OCI-M1 (cell line): ENCODE data around the gene IMMP2L.
"Not testable (repeated sequence)": the region's sequence is repeated elsewhere in the genome, so short reads cannot be mapped to it uniquely, and the experiment has no call there.

ENCODE experiments used
- DNase-seq: peaks from one replicate; lab custom pipeline; 2025; lab: John Stamatoyannopoulos, UW

IMMP2L gene

DNA sequence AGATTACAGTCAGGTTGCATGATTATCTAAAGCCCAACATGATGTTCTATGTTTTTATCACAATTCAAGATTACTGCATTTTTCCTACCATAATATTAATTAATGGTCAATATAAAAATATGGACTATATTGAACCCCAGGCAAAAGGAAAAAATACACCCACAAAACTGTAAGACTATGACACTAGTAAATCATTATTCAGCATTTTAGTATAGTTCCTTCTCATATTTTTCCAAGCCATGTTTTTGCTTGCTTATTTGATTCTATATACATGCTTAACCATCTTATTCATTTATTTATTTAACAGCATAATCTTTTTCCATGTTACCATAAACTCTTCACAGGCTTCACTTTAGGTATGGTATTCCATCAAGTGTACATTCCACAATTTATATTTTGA, 101.6 kb downstream of the IMMP2L start:
- DNase-seq: no peak

DNA sequence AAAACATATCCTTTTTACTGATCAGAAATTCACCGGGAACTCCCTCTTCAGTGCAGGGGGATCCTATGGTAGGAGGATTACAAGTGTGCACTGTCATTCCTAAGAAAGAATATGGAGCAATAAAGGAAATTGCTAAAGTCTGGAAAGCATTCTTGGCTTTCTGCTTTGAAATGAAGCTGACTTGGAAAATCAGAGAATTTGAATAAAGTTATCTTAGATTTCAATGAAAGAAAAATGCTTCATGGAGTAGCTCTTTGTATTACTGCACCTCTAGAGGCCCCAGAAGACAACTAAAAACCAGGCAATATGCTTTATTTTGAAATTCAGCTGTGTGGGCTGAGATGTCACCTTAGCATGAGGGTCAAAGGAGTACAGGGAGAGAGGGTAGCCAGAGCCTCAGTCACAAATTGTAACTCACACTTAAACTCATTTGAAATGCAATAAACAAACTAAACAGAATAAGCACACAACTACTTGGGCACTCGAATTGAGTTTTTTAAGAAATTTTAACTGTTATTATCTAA, 102.5 kb downstream of the IMMP2L start:
- DNase-seq: peak; percentile 36

DNA sequence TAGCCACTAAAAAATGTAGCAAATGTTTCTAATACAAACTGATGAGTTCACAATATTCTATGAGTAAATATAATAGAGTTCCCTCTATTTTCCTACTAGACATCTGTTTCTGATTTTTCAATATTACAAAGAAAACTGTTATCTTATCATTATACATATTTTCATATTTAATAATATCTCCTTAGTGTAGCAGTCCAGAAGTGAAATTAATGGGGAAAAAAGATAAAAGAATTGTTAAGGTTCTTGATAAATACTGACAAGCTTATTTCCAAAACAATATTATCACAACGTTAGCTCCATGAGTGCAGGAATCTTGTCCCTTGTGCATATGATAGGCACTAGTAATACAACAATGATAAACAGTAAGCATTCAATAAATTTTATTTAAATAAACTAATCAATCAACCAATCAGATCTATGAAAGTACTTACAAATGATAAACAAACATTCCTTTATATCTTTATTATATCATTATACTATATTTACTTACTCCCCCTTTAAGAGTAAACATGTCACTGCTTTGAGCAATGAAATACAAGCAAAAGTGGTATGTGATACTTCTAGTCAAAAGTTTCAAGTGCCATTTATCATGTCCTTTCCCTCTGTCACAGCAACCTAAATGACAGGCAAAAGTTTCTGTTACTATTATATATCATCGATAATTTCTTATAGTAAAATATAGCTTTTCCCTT, 103.1 kb downstream of the IMMP2L start:
- no peak for DNase-seq

DNA sequence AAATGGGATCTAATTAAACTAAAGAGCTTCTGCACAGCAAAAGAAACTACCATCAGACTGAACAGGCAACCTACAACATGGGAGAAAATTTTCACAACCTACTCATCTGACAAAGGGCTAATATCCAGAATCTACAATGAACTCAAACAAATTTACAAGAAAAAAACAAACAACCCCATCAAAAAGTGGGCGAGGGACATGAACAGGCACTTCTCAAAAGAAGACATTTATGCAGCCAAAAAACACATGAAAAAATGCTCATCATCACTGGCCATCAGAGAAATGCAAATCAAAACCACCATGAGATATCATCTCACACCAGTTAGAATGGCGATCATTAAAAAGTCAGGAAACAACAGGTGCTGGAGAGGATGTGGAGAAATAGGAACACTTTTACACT, 111.6 kb downstream of the IMMP2L start:
- DNase-seq: not testable (repeated sequence)

DNA sequence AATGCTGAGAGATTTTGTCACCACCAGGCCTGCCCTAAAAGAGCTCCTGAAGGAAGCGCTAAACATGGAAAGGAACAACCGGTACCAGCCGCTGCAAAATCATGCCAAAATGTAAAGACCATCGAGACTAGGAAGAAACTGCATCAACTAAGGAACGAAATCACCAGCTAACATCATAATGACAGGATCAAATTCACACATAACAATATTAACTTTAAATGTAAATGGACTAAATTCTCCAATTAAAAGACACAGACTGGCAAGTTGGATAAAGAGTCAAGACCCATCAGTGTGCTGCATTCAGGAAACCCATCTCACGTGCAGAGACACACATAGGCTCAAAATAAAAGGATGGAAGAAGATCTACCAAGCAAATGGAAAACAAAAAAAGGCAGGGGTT, 114.8 kb downstream of the IMMP2L start:
- DNase-seq: not testable (repeated sequence)

DNA sequence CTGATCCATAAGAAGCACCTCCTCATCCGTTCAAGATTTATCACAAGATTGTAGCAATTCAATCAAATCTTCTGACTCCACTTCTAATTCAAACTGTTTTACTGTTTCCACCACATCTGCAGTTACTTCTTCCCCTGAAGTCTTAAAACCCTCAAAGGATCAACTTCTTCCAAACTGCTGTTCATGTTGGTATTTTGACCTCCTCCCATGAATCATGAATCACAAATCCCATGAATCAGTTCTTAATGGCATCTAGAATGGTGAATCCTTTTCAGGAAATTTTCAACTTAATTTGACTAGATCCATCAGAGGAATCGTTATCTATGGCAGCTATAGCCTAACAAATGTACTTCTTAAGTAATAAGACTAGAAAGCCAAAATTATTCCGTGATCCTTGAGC, 122.3 kb downstream of the IMMP2L start:
- DNase-seq: no peak

DNA sequence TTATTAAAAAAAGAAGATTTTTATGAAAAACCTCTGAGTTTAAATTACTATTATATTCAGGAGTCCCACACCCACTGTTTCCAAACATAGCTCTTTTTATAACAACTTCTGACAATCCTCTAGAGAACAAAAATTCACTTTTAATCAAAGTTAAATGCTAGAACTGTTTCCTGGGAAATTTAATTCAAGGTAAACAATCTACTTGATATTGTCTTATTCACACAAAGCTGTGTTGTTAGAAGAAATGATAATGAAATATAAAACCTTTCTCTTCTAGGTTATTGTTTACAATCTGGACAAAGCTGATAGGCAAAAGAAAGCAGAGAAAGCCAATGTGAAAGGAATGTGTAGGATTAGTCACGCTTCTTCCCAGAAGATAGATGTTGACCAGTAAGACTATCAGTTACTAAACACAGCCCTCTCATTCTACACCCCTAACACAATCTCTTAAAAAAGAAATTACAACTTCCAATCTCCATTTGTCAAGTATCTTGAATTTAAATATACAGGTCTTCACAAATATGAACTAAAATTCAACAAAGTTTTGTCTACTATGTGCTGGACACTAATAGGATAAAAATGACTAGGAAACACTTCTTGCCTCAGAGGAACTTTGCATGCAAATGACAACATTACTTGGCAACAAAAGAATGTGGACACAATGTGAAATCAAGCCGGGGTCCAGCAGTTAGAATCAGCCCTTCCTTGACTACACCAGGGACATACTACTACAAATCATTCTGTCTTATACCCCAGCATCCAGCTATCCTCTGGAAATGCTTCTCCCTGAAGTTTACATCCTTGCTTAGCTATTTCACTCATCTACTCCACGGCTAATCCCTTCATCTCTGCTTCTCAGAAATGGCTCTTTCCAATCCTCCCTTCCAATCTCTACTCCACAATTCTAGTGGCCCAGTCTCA, 123.7 kb downstream of the IMMP2L start:
- DNase-seq: peak; percentile 87

DNA sequence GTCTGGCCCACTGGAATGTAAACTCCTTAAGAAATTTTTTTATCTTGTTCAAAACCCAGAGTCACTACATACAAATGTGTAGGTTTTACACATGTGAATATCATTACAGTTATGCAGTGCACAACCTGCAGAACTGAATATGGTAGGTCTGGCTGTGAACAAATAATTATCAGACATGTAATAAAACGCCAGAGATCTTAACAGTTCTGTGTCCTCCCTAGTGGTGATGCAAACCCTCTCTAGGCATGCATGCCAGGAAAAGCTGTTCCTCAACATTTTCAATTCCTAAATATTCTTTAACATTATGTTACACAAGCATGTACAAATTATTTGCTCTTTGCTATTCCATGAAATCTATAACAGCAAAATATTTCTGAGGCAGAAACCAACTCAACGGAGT, 124.6 kb downstream of the IMMP2L start:
- DNase-seq: peak; percentile 22

DNA sequence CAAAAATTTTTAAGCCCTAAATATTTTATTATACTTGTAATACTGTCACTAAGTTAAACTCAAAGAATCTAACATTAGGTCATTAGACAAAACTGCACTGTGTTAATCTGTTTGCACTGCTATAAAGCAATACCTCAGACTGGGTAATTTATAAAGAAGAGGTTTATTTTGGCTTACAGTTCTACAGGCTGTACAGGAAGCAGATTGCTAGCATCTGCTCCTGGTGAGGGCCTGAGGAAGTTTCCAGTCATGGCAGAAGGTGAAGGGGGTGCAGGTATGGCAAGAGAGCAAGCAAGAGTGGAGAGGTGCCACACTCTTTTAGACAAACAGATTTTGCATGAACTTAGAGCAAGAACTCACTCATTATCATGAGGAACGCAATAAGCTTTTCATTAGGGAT, 125.7 kb downstream of the IMMP2L start:
- DNase-seq: no peak

DNA sequence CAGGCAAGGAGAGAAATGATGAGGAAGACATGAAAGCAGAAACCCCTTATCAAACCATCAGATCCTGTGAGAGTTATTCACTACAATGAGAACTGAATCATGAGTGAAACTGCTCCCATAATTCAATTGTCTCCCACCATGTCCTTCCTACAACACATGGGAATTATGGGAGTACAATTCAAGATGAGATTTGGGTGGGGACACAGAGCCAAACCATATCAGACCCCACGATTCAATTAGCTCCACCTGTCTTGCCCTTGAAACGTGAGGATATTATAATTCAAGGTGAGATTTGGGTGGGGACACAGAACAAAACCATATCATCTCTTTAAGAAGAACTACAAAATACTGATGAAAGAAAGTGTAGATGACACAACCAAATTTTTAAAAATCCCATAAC, 128.9 kb downstream of the IMMP2L start:
- DNase-seq: no peak

DNA sequence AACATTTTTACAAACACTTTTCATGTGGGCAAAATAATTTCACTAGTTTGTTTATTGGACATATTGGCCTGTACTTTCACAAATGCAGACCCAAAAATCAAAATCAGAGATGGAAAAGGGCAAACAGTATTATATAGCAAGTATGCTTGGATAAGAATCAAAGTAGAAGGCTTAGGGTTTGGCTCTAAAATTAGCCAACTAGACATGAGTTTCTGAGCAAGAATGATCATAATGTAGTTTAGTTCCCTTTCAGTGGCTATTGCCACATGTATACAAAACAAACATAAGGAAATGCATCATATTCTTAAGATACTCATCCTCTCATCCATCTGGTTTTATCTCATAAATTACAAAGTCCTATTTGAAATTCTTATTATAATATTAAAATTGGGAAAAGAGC, 132.5 kb downstream of the IMMP2L start:
- DNase-seq: no peak

DNA sequence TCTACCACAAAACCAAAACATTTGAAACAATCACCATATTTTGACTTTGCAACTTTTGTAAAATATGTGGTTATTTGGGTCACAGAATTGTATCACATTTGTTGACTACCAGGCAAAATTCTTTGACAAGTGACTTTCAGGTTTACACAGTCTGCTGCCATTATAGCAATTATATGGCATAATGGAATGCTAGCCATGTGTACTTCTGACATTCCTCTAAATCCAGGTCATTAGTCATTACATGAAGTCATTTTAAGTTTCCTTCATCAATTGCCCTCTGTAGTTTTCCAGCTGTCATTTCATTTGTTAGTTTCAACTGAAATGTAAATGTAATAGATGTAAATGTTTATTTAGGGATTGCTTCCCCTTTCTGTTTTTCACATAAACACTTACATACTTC, 137.5 kb downstream of the IMMP2L start:
- no peak for DNase-seq

DNA sequence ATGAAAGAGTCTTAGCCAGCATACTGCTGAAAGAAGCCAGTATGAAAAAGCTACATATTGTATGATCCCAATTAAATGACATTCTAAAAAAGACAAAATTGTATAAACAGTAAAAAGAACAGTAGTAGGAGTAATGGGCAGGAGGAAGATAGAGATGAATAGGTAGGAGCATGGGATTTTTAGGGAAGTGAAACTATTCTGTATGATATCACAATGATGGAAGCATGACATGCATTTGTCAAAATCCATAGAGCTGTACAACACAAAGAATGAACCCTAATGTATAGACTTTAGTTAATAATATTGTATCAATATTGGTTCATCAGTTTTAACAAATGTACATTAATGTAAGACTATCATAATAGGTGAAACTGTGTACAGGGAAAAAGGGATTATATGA, 147.9 kb downstream of the IMMP2L start:
- DNase-seq: no peak

DNA sequence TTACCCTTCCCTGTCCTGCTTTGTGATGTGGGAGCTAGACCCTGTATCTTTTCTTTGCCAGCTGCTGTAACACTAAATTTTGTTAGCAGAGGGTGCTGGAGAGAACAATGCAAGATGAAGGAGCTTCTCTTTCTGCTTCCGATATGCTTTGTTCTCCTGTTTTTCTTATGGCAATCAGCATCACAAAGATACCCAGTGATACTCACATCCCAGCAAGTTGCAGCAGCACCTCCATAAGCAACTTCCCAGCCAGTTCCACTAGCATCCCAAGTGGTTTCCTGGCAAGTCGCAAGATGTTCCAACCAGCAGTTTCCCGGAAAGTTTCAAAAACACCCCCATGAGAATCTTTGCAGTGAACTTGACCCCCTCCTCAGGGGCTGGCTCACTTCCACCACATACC, 148.6 kb downstream of the IMMP2L start:
- DNase-seq: peak; percentile 12

DNA sequence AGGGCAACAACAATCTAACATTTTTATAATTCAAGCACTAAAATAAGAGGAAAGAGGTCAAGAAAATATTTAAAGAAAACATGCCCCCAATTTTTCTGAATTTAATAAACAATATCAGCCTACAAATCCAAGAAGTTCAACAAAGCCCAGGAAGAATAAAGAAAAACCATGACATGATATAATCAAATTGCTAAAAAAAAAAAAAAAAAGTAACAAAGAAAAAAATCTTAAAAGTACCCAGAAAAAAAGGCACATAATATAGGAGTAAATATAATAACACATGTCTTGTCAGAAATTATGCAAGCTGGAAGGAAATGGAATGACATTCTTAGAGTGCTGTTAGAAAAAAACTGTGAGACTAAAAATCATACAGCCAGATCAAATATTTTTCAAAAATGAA, 151.4 kb downstream of the IMMP2L start:
- DNase-seq: no peak

DNA sequence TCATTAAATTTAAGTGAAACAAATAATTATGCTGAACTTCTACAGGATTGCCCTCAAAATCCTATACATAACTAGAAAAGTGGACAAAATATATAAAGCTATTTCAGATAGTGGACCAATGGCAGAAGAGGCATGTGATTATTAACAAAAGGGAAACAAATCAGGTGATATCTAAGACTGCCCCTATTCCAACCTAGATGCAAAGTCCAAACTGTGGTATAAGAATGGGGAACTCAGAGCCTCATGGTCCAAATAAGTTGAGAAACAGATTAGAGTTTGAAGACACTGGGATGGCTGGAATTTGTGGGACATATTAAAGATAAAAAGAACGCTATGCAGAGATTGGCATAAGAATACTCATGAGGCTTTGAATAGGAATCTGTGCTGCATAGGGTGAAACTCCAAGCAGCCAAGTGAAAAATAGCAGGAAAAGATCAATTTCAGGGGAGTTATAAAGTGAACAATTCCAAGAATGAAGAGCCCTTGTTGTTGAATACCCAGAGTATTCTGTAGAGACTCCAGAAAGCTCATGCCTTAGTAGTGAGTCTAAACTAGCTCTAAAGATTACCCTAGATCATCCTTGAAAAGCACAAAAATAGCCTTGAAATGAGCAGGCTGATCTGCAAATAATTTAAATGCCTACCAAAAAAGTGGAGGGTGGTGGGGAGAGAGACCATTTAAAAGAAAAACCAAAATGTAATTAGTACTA, 152.4 kb downstream of the IMMP2L start:
- DNase-seq: no peak

DNA sequence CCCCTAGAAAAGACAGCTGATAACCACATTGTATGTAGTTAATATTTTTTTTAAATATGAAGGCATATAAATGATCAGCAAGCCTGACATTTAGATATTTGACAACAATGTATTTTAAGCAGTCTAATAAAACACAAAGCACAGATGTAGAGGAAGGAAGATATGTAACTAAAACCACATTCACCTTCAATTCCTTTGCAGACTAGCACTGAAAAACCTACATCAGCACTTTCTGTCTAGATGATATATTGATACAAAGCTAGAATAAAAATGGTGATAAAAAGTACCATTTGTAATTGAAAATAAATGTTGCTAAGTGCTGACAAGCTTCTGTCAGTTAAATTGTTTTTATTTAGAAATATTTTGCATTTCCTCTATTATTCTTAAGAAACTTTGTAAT, 153.6 kb downstream of the IMMP2L start:
- no peak for DNase-seq

DNA sequence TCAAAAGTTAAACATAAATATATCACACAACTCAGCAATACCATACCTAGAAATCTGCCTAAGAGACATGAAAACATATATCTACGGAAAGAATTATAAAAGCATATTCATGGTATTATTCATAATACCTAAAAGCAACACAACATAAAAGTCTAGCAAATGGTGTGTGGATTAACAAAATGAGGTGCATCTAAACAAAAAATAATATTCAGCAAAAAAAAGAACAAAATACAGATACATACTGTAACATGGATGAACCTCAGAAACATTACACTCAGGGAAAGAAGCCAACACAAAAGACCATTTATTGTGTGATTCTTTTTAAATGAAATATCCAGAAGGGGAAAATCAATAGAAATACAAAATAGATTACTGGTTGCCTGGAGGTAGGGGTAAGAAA, 155.0 kb downstream of the IMMP2L start:
- no peak for DNase-seq

DNA sequence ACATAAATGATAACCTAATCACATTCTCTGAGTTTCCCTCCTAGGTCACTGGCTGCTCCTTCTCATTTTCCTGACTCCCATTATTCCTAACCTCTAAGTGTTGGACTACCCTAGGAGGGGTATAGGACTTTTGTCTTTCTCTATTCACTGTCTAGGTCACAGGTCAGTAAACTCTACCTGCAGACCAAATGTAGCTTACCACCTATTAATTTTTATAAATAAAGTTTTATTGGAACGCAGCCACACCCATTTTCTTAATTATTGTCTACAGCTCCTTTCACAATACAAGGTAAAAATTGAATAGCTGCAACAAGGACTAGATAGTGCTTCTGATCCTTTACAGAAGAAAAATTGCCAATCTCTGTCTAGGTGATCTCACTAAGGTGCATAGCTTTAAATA, 156.7 kb downstream of the IMMP2L start:
- DNase-seq: no peak

DNA sequence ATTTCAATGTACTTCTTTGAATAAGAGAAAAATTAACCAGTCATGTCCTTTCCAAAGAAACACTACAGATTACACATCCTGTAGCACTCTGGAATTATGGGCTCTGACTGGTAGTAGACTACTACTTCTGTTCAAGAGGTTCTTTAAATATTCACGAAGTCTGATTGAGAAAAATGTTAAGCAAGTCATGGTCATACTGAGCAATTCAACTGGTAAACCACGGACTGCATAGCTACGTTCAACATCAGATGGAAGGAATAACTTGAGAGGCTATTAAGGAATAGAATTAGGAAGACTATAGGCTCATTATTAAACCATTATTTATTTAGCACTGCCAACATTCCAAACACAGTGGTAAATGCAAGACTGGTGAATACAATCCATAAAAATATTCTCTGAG, 160.8 kb downstream of the IMMP2L start:
- no peak for DNase-seq

DNA sequence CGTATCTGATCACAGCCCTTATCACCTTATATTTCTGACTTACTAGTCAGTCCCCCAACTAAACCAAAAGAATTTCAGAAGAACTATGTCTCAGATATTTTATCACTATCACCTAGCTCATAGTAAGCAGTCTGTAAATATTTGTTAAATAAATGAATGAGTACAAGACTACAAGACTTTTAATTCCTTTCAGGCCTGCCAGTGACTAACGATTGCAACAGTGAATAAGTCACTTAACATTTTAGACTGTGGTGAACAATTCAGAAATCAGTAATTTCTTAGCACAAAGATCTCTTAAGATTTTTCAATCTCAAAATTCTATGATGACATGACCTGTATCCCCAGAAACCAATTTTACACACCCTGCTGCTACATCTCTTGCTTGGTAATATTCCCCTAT, 162.2 kb downstream of the IMMP2L start:
- DNase-seq: no peak

DNA sequence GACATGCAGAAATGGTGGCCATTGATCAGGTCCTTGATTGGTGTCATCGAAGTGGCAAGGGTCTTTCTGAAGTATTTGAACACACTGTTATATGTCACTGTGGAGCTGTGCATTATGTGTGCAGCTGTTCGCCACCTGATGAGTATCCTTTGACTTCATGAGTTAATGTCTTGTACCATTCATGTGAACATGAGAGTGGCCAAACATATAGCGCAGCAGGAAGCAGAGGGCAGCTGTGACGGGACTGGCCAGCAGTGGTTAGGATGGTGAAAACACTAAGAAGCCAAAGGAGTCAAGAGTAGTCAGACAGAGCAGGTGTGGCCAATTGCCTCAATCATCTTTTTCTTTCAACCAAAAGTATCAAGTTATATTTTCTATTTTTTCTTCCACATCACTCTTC, 167.4 kb downstream of the IMMP2L start:
- DNase-seq: no peak
